B cell (primary cell): ENCODE measurements around the gene NRROS. TPM values are rescaled to one million over a fixed set of nuclear protein-coding genes. Genes with fewer than 3 reads are reported as not detected.
"Not testable (repeated sequence)": the region's sequence is repeated elsewhere in the genome, so short reads cannot be mapped to it uniquely, and the experiment has no call there.

Source experiments
- ATAC-seq: fragments of 200-7000 bp; cut with Tn5 transposase; one replicate; pipeline ENCODE4 v1.10.0; 2021; ENCODE audit warnings: low read depth, mild to moderate bottlenecking, moderate number of reproducible peaks, moderate library complexity
- CTCF ChIA-PET: fragments of 350-600 bp; sonication (Branson Sonifier 250); formaldehyde crosslinking; loops from one replicate; lab custom pipeline; 2021; ENCODE audit warnings: antibody characterized with exemption, inconsistent platforms; lab: Charles Lee
- POLR2A ChIA-PET: fragments of 350-600 bp; sonication (Branson Sonifier 250); formaldehyde crosslinking; loops from one replicate; lab custom pipeline; 2021; ENCODE audit warnings: antibody characterized with exemption; lab: Charles Lee
- DNase-seq: peaks from one replicate; pipeline ENCODE4 v3.0.0; 2013
- H2AFZ ChIP-seq: 2 replicates; pipeline ENCODE4 v1.6.1; 2012; ENCODE audit warnings: mild to moderate bottlenecking, low read depth, low read length; ENCODE audit not compliant: insufficient read depth, poor library complexity, severe bottlenecking
- H3K27ac ChIP-seq, 2 donors: 1 replicate in 1 of 2; 2 replicates in 1 of 2; pipeline ENCODE4 v1.5.1; 2012 to 2013; ENCODE audit warnings: low read length in 2 of 2, mild to moderate bottlenecking in 2 of 2, moderate library complexity in 1 of 2
- H3K27me3 ChIP-seq, 4 experiments: fragments of 200-600 bp in 1 of 4; sonication (generic) in 1 of 4; replicated peaks in 1 of 4; 1 replicate in 2 of 4; 2 replicates in 2 of 4; pipeline versions ENCODE4 v1.6.1 to v1.7.0; 2013 to 2016; ENCODE audit warnings: low read length in 3 of 4, mild to moderate bottlenecking in 2 of 4, mixed read lengths in 1 of 4, moderate library complexity in 1 of 4; ENCODE audit not compliant: insufficient read depth in 4 of 4, control insufficient read depth in 3 of 4; ENCODE audit errors: control extremely low read depth in 1 of 4
- H3K36me3 ChIP-seq, 2 experiments: replicated peaks in 1 of 2; 1 replicate in 1 of 2; 2 replicates in 1 of 2; pipeline versions ENCODE4 v1.6.1 to v1.7.1; 2013; ENCODE audit warnings: low read length in 1 of 2; ENCODE audit not compliant: insufficient read depth in 2 of 2, control insufficient read depth in 1 of 2; ENCODE audit errors: control extremely low read depth in 1 of 2, extremely low read depth in 1 of 2
- H3K4me1 ChIP-seq, 2 donors: fragments of 200-600 bp in 1 of 2; sonication (generic) in 1 of 2; 1 replicate in 1 of 2; 2 replicates in 1 of 2; pipeline versions ENCODE4 v1.5.1 to v1.6.1; 2013 to 2017; ENCODE audit warnings: low read length in 2 of 2; ENCODE audit not compliant: control insufficient read depth in 2 of 2, insufficient read depth in 2 of 2
- H3K4me2 ChIP-seq: replicated peaks from 2 replicates; pipeline ENCODE3; 2012; ENCODE audit warnings: mild to moderate bottlenecking, low read depth, low read length; ENCODE audit not compliant: poor library complexity, severe bottlenecking
- H3K4me3 ChIP-seq, 5 experiments: fragments of 200-600 bp in 1 of 5; sonication (generic) in 1 of 5; 1 replicate in 3 of 5; 2 replicates in 2 of 5; pipeline versions ENCODE4 v1.5.1 to v1.7.0; 2011 to 2016; ENCODE audit warnings: low read length in 4 of 5, mild to moderate bottlenecking in 4 of 5, low read depth in 2 of 5, control low read depth in 1 of 5, moderate library complexity in 1 of 5; ENCODE audit not compliant: insufficient read depth in 1 of 5; ENCODE audit errors: control extremely low read depth in 1 of 5, extremely low read depth in 1 of 5
- H3K79me2 ChIP-seq: fragments of 200-600 bp; sonication (generic); one replicate; pipeline ENCODE4 v1.6.0; 2016; ENCODE audit warnings: low read length; ENCODE audit not compliant: control insufficient read depth, insufficient read depth
- H3K9ac ChIP-seq: fragments of 200-600 bp; sonication (generic); 2 replicates; pipeline ENCODE4 v1.6.1; 2017; ENCODE audit warnings: mild to moderate bottlenecking, low read length, moderate library complexity
- H3K9me3 ChIP-seq, 3 donors: one replicate each; pipeline versions ENCODE4 v1.6.1 to v1.7.1; 2013; ENCODE audit warnings: low read length in 2 of 3; ENCODE audit not compliant: control insufficient read depth in 2 of 3, insufficient read depth in 1 of 3; ENCODE audit errors: control extremely low read depth in 1 of 3
- H4K20me1 ChIP-seq: 2 replicates; pipeline ENCODE4 v1.6.0; 2012; ENCODE audit warnings: mild to moderate bottlenecking, low read length; ENCODE audit not compliant: insufficient read depth, control insufficient read depth, poor library complexity, severe bottlenecking
- H3K27ac Mint-ChIP-seq: one replicate; pipeline ENCODE4 v1.8.0; 2021; ENCODE audit warnings: mixed read lengths
- H3K27me3 Mint-ChIP-seq: one replicate; pipeline ENCODE4 v1.8.0; 2021; ENCODE audit warnings: mixed read lengths
- H3K4me1 Mint-ChIP-seq: one replicate; pipeline ENCODE4 v1.8.0; 2021; ENCODE audit warnings: mixed read lengths
- H3K4me3 Mint-ChIP-seq: one replicate; pipeline ENCODE4 v1.8.0; 2021; ENCODE audit warnings: mixed read lengths
- H3K9me3 Mint-ChIP-seq: one replicate; pipeline ENCODE4 v1.8.0; 2022; ENCODE audit warnings: mixed read lengths; ENCODE audit not compliant: insufficient read depth
- EZH2 ChIP-seq: IDR thresholded peaks from 2 replicates; pipeline ENCODE4 v1.6.1; 2012; ENCODE audit warnings: borderline replicate concordance, low read depth, mild to moderate bottlenecking, moderate library complexity, low read length; ENCODE audit not compliant: insufficient read depth, poor library complexity, severe bottlenecking
- WGBS: methylation state at CpG from one replicate; pipeline ENCODE4 v1.1.5; 2013; ENCODE audit warnings: missing lambda C conversion rate; ENCODE audit not compliant: insufficient coverage; 5-methylcytosine and 5-hydroxymethylcytosine counted together
- intact Hi-C: fragments of 100-400 bp; cut with micrococcal nuclease; formaldehyde crosslinking; loops from one replicate; pipeline ENCODE4 v1.10.0; 2022
- polyA plus RNA-seq: library from polyadenylated mRNA; depleted of rRNA; stranded (reverse); fragments of >200 nt; gene quantifications from 2 replicates; pipeline ENCODE4 v1.2.3, GENCODE V29; 2012
- total RNA-seq, 2 donors: library from RNA; stranded (reverse); fragments of 120-200 nt in 1 of 2; gene quantifications; 1 replicate in 1 of 2; 2 replicates in 1 of 2; pipeline versions ENCODE4 v1.2.3 to v1.2.4, GENCODE V29; 2013 to 2022
- TF ChIP-seq, protein P1 (sequence below): fragments of 200-600 bp; IDR thresholded peaks from one replicate; pipeline ENCODE4 v1.8.0; 2022; ENCODE audit warnings: antibody characterized with exemption, mild to moderate bottlenecking

Gene NRROS
- total and polyA plus RNA-seq, 2 donors (not counting 1 experiment from before 2014, with no cell fraction given) = 40.1 to 87.9 TPM

DNA sequence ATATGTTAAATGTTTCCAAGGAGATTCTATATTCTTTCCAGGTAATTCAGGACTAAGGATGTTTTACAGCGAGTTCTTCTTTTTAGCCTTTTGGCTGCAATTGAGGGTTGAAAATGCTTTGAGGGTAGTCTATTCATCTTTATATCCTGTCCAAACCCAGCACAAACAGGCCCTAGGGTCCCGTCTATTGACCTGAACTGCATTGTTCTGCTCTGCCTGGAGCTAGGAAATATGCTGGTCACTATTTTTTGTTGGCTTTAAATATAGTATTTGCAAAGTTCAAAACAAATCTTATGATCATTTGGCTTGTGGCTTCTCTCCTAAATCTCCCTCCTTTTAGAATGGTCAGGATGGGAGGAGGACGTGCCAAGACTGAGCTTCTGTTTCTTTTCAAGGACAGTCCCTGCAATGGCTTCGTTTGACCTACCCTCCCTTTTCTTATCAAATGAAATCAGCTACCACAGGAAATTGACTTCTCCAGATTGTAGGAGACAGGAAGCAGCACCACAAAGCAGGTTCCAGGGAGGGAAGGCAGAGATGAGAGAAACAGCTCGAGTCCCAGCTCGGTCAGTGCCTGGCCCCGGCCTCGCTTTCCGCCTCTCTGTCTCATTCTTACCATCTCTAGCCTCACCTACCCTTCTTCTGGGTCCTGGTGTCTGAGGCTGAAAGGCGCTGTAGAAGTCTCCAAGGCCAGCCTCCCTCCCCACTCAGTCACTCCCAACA is 27.6 kb upstream of the NRROS start:
- CTCF ChIA-PET = interaction anchor here (0.8 to 10.0 kb wide), 5 partner anchors 20 to 226 kb away, joined by 3 to 259 read pairs (median 7); partner anchors contain the start of gene NRROS
- no peaks in the 10 kb centered on the region for H3K27me3 Mint-ChIP-seq
- ATAC-seq (no peak), DNase-seq (no peak)
- H3K27me3 ChIP-seq = no peaks in the 10 kb centered on the region
- no peak for TF ChIP-seq EZH2
- TF ChIP-seq, protein P1, sequence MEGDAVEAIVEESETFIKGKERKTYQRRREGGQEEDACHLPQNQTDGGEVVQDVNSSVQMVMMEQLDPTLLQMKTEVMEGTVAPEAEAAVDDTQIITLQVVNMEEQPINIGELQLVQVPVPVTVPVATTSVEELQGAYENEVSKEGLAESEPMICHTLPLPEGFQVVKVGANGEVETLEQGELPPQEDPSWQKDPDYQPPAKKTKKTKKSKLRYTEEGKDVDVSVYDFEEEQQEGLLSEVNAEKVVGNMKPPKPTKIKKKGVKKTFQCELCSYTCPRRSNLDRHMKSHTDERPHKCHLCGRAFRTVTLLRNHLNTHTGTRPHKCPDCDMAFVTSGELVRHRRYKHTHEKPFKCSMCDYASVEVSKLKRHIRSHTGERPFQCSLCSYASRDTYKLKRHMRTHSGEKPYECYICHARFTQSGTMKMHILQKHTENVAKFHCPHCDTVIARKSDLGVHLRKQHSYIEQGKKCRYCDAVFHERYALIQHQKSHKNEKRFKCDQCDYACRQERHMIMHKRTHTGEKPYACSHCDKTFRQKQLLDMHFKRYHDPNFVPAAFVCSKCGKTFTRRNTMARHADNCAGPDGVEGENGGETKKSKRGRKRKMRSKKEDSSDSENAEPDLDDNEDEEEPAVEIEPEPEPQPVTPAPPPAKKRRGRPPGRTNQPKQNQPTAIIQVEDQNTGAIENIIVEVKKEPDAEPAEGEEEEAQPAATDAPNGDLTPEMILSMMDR = no peak
- peaks cover 11% of the 10 kb centered on the region for H3K4me1 Mint-ChIP-seq
- no peak overlapping the region for H3K4me3 Mint-ChIP-seq
- peak overlapping the region; percentile 14 for H2AFZ ChIP-seq
- H3K27ac ChIP-seq = no peak overlapping the region
- no peak overlapping the region for H3K27ac Mint-ChIP-seq
- peaks cover 8 to 12% of the 10 kb centered on the region in 2 donors for H3K4me1 ChIP-seq
- no peak overlapping the region for H3K9ac ChIP-seq
- POLR2A ChIA-PET = no interaction called here
- H3K4me3 ChIP-seq = no peak overlapping the region
- no peak overlapping the region for H3K4me2 ChIP-seq
- no peaks in the 10 kb centered on the region for H3K79me2 ChIP-seq
- H4K20me1 ChIP-seq = no peaks in the 10 kb centered on the region
- H3K9me3 Mint-ChIP-seq = no peaks in the 10 kb centered on the region
- intact Hi-C loops = no loop called here
- peaks cover 0 to 6% (median 0%) of the 10 kb centered on the region in 3 donors for H3K9me3 ChIP-seq
- WGBS = 28% methylated on average over 3 of the region's 10 CpGs
- no peaks in the 10 kb centered on the region for H3K36me3 ChIP-seq

- H3K4me3 ChIP-seq, DNase-seq, H3K27me3 Mint-ChIP-seq, H3K9me3 Mint-ChIP-seq, H3K27ac Mint-ChIP-seq, H3K4me1 ChIP-seq, POLR2A ChIA-PET, H3K9me3 ChIP-seq, H3K9ac ChIP-seq, H2AFZ ChIP-seq, H3K4me1 Mint-ChIP-seq, H3K36me3 ChIP-seq, H4K20me1 ChIP-seq, H3K79me2 ChIP-seq, H3K27me3 ChIP-seq, H3K4me2 ChIP-seq, H3K4me3 Mint-ChIP-seq, ATAC-seq, H3K27ac ChIP-seq, intact Hi-C loops: not testable (repeated sequence)
- CTCF ChIA-PET = interaction anchor here (1.0 to 10.0 kb wide), 3 partner anchors 11 to 73 kb away, joined by 3 to 259 read pairs (median 4); no protein-coding TSS in a partner anchor
- 94% methylated on average over 2 of the region's 6 CpGs for WGBS
These were observed 24.3 kb upstream of the NRROS start for GRCh38 chr3:196615234-196615633.
